AML-193 (cell line): ENCODE data around the gene ME3.

Experiments
- DNase-seq, 2 experiments: peaks; one replicate each; lab custom pipeline; 2025; lab: John Stamatoyannopoulos, UW

ME3 gene

DNA sequence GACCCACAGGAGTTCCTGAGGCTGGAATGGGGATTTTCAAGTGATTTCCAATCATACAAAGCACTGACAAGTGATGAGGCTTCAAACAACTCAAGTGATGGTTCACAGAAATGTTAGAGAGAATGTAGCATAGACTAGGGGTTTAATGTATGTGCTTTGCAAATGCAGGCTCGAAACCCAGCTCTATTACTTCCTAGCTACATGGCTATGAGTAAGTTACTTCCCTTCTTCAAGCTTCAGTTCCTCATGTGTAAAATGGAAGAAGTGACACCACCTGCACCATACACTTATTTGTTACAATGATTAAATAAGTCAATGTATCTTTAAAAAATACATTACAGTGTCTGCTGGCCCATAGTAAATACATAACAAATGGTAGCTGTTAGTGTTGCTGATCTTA is 158.0 kb downstream of the ME3 start:
- no peak for DNase-seq

DNA sequence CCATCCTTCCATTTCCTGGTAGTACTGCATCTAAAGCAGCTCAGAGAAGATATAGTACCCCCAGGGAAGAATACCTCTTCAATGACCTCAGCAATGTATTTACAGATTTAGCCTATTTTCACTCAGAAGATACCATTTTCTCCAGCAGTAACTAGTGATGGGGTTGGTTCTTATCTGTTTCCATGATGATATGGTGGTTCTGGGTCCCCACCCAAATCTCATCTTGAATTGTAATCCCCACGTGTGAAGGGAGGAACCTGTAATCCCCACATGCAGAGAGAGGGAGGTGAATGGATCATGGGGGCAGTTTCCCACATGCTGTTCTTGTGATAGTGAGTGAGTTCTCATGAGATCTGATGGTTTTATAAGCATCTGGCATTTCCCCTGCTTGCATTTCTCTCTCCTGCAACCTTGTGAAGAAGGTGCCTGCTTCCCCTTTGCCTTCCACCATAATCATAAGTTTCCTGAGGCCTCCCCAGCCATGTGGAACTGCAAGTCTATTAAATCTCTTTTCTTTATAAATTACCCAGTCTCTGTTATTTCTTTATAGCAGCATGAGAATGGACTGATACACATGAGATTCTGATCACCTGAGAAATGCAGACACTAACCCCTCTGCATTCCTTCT is 158.6 kb downstream of the ME3 start:
- no peak for DNase-seq

DNA sequence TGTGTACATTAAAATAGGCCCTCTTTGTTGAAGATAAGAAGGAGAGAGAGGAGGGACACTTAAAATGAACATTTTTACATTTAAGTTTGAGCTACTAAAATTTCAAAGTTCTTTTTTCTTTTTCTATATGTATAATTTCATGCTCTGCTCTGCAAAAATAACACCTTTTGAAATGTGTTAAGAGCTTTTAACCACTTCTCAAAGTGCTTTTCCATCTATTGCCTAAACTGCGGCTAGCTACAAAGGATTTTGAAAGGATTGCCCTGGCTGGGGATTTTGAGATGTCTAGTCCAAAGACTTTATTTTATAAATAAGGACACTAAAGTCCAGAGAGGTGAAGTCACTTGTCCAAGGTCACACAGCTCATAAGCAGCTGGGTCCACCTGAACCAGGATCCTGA is 159.3 kb downstream of the ME3 start:
- DNase-seq: no peak

DNA sequence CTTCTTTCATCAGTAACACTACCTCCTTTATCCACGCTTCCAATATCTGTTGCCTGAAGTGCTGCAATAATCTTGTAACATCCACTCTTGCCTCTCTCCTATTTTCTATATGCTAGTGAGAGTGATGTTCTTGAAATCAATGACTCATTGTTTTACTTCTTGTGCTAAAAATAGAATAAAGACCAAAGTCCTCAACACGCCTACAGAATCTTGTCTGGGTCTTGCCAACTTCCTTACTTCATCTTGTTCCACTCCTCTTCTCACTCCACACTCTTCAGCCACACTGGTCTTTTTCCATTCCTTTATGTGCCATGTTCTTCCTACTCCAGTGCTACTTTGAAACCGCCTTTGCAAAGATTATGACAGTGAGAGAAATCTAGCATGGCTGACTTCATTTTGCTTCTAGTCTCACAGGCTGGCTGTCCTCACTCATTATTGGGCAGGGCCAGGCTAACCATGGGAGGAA is 161.3 kb downstream of the ME3 start:
- DNase-seq: no peak

DNA sequence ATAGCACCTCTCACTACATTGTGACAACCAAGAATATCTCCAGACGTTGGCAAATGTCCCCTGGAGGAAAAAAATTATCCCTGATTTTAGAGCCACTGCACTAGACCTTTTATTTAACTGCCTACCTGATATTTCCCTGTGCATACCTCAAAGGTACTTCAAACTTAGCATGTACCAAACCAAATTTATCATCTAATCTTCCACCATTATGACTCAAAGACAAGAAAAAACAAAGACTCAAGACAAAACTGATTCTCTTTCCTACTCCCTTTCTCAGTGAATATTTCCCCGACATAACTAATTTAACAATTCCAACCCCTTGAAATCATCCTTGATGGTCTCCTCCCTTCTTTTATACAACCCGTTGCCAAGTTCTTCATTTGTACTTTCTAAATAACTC is 161.7 kb downstream of the ME3 start:
- no peak for DNase-seq

DNA sequence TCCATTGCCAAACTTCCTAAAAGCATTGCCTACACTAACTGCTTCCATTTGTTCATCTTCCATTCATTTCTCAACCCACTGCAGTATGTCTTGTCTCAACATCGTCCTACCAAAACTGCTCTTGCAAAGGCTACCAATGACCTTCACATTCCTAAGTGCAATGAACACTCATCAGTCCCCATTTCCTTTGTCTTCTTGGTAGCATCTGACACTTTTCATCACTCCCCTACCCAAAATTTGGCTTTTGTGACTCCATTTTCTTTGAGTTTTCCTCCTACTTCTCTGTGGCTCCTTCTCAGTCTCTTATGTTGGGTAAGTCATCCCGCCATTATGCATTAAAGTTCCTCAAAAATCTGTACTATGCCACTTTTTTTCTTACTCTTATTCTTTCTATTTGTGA is 162.3 kb downstream of the ME3 start:
- no peak for DNase-seq

DNA sequence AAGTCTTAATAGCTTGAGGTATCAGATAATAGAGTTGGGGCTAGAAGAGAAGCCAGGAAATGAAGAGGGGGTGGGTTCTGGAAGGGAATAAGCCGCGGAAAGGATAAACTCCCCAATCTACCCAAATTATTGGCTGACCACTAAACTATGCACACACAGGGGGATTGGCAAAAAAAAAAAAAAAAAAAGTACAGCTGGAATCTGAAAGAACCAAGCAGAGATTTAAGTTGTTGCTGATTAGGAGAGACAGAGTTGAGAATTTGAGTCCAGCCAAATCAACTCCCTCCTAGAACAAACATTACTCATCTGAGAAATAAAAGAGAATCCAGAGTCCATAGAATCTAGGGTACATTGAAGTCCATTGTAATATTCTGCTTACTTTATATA is 162.8 kb downstream of the ME3 start:
- DNase-seq: no peak

DNA sequence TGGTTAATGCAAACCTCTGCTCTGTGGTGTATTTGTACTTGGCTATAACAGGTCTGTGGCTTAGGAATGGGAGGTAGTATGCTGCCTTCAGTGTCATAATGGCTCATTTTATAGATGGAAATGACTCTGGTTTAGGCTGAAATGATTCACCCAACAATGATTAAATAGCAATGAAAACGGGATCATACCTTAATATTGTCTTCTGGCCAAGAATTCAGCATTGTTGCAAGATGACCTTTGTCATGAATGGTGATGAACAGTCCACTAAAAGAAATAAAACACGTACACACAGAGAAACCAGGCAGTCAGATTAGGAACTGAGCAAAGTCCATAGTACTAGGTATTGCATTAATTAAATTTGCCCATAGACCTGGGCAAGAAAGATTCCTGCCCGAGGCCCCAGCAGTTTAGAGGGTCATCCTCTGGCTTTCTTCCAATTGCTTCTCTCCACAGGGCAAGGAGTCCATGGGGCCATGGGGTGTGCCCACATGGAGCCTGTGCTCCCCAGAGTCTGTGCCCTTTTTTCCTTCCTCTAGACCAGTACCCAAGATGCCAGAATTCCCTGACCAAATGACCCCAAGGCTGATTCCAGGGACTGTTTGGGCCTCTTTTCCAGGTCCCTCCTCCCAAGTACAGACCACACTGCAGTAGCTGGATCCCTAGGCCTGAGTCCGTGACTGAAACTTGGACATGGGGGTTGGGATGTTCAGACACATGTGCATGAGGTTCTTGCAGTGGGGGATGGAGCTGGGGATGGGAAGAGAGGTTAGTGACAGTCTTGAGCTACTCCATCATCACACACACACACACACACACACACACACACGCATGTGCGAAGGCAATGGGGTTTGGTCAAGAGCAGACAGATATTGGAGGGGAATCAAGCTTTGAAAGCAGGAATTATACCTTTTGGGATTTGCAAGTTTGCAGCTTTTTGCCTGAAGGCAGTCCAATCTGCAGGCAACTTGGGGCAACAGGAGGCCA is 163.5 kb downstream of the ME3 start:
- DNase-seq: no peak

DNA sequence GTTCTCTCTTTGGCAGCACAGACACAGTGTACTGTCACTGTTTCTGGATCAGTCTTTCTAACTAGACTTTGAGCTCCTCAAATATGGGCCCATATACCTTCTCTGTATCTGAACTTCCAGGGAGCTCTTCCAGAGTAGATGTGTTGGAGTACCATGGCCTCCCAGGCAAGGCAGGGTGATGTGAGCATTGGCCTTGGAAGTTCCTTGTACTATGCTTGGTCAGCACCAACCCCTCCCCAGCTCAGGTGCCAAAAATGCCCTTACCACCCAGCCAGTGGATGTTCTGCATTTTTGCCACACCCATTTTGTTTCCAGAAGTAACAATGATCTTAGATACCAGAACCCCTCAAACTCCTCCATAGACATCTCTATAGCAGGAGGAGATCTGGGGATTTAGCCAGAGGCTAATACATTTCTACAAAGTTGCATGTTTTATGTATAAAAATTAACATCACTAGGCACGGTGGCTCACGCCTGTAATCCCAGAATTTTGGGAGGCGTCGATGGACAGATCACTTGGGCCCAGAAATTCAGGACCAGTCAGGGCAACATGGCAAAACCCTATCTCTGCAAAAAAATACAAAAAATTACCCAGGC is 165.1 kb downstream of the ME3 start:
- DNase-seq: no peak

DNA sequence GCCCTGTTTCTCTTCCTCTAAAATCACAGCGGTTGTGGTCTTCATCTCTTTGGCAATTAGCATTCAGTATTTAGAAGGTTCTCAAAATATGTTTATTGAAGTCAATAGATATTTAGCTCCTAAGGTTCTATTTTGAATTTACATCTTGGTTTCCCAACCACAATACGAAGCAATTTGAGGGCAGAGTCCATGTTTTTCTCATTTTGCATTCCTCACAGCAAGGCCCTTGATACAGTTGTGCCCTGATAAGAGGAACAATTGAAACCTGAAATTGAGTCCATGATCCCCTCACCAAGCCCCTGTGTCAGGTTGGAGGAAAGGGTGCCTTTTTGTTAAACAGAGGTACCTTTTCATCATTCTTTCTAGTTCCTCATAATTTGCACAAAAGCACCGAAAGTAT is 166.2 kb downstream of the ME3 start:
- DNase-seq: no peak

DNA sequence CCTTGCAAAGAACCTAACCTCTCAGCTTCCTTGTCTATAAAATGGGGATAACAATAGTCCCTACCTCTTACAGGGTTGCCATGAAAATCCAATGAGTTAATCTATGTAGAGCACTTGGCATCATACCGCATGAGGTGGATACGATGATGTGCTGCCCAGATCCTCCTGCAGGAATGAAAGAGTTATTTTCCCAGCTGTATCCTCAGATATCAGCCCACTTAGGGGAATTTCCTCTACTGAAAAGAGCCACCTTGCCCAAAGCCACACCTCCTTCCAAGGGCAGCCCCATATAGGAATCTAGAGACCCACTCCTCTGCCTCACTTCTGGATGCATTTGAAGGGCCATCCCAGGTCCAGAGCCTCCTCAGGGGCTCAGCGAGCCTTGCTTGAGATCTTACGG is 169.3 kb downstream of the ME3 start:
- no peak for DNase-seq

DNA sequence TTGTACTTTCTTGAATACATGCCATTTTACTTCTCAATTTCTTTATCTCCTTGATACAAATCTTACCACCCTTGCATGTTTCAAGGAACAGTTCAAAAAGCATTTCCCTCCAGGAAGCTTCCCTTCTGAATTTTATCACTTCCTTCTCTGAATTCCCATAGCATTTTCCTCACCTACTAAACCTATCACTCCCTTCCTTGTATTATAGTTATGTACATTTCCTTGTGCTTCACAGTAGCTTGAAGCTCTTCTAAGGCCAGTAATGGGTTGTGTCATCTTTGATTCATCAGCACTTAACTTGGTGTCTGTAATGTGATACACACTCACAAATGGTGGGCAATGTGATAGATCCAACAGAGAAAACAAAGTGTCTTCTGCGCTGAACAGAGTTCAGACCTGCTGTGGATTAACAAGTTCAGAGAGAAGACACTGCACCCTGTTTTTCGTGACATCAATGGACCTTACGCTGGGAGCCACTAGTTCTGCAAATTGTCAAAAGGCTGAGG is 170.2 kb downstream of the ME3 start:
- no peak for DNase-seq

DNA sequence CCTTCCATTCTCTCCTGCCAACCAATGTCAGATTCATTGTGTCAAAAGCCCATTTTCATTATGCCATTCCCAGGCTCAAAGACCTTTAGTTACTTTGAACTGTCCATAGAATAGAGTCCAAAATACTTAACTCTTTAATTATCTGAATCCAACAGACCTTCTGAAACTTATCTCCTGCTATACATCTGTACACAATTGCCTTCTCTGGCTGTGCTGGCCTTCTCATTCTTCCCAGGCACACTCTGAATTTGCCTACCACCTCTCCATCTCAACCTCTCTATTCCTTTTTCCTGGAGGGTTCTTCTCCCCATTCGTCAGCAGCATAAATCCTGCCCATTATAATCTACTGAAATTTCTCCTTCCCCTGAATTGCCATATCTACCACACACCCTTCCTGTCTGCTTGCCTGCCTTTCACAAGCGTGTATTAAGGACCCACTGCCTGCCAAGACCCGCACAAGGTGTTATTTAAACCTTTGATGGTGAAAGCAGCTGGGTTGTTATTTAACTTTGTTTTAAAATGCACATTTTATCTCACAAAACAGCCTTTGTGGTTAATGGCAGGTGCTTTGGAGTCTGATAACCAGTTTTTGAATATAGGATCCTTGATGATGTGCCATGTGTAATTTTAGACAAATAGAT is 171.8 kb downstream of the ME3 start:
- no peak for DNase-seq

DNA sequence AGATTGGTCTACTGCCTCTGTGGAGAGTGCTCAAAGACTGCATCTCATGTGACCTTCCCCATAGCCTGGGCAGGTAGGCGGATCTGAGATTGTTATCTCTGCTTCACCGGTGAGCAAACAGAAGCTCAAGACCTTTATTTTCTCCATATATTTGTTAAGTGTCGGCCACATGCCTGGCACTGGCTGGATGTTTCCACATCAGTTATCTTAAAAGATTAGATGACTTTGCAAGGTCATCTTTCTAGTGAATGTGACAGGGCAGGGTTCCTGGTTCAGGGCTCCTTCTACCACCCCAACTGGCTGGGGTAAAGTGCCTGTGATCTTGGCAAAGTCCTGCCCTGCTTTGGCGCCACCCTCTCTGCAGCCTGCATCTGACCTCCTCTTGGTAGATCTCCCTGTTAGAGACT is 172.7 kb downstream of the ME3 start:
- no peak for DNase-seq

DNA sequence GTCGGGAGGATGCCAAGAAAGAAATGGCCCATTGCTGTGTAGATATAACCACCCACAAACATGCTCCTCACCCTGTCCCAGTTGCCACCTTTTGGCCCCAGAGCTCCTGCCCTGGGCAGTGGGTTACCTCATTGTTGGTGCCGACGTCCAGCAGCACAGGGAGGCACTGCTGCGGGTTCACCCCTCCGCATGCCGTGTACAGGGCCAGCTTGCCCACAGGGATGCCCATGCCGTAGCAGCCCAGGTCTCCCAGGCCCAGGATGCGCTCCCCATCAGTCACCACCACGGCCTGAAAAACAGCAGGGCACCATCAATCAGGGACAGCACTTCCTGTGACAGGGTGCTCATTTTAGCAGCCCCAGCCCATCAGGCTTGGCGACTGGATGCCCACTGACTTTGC is 174.6 kb downstream of the ME3 start:
- DNase-seq: no peak

DNA sequence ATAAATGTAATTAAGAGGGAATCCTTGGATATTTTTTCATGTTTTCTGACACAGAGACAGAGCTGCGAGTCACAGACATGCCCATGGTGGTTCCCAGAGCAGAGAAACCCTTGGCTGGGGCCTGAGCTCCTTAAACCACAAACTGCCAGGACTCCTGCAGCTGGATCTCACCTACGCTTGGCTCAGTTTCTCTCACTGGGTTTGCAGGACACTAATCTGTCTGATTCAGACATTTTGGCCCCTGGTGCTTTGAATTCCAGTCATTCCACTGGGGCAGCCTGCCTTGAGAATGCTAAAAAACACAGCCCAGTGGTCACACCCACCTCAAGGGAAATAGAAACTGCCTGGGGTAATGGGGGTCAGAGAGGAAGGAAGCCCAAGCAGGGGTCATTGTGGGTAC is 175.1 kb downstream of the ME3 start:
- DNase-seq: no peak

DNA sequence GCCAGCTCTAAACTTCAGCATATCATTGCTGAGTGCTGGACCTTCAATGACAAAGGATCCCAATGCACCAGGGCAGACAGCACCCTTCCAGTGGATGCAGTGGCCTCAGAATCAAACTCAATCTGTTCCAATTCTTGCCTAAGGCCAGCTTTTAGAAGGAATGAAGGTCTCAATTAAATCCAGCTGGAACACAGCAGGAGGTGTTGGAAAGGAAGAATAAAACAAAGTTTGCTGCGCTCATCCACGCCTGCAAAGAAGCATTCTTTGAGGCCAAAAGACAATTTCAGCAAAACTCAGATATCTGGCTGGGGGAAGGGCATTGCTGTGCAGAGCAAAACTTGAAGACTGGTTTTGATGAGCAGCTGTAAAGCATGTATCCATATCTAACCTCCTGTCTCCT is 177.1 kb downstream of the ME3 start:
- no peak for DNase-seq

DNA sequence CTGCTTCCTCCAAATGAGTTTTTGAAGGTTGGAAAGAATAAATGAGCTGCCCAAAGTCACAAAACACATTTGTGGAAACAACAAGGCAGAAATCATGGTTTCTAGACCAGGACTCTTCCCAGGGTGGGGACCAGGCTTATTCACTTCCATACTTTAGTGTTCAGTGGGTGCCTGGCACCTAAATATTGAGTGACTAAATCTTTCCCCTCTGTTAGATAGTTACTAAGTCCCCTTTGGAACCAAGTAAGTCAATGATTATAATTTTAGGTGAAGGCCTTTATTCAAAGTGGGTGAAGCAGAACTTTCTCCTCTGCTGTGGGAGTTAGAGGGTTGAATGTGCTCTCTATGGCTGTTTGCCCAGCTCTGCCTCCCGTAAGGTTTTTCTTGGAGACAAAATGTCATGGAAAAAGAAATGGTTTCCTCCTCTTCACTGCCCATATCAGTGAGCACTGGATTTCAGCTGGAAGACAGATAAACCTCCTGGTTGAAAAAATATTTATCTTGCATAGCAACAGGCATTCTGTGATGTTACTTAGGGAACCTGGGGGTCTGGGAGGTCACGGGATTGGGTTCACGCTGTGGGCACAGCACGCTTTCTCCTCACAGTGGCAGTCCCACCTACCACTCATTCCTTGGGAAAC is 179.9 kb downstream of the ME3 start:
- no peak for DNase-seq

DNA sequence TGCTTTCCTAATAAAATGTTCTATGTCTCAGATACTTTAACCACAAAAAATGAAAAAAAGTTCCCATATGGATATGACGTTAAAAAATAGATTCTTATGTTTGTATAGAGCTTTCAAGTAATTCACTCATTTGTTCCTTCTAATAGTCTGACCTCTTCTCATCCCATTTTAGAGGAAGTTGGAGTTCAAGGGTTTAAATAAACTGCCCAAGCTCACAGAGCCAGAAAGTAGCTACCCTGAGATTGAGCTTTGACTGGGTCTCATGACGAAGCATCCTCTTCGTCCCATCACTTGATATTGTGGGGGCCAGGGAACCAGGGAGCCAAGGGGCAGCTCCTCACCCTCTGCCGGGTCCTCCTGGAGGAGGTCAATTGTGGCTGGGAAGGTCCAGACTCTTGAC is 181.4 kb downstream of the ME3 start:
- DNase-seq: no peak

DNA sequence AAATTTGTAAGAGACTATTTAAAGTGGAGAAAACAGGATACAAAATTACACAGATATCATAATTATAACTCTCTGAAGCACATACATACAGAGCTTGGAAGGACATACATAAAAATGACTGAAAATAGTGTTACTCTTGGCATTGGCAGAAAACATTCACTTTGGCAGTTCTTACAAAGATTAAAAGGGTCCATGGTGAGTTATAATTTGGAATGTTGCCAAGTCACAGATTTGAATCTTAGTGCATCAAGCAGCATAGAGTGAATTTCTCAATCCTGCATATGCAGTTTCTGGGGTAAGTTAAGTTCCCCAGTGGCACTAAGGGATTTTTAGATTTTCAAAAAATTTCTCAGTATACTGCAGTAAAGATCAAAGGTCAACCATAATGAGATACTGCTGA is 181.8 kb downstream of the ME3 start:
- no peak for DNase-seq

DNA sequence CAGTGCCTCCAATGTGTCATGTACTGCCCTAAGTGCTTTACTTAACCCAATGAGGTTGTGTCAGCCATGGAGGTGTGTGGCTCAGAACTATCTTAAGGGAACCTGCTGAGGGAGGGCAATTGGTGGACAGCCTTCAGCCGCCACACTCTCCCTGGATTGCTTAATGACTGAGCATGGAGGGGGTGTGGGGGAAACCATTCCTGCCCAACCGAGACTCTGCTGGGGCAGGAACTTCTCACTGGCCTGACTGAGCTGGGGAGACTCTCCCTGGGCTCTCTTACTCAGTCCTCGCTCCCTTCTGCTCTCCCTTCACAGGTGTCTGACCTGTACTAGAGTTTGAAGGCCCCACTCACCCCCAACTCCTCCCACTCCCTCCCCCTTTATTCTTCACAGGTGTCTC is 183.0 kb downstream of the ME3 start:
- DNase-seq: no peak

DNA sequence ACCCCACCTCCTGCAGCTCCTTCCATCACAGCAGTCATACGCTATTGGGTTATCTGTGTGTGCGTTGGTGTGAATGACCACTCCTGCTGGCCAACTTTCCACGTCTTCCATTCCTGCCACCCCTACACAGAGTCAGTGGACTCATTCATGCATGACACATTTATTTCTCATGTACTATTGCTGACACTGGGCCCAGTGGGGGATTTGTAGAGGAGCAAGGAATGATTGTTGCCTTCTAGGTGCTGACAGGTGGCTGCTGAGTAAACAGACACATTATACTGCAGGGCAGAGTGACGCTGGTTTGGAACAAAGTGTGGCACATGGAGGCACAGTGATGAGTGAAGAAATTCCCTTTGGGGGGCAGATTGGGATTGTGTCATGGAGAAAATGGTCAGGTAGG is 183.9 kb downstream of the ME3 start:
- no peak for DNase-seq
